ENCODE measurements around the gene CDKN2B. TPM values are rescaled to one million over a fixed set of nuclear protein-coding genes. Genes with fewer than 3 reads are reported as not detected.

Gene CDKN2B
- polyA plus RNA-seq, 1 of the 3 experiments (the other 2 are of a cell fraction), result 6.3 TPM

GRCh38 chr9:21970800-21971640 is 38.1 kb downstream of the CDKN2B start (continued):
- TF ChIP-seq NFIC (IDR thresholded peaks at IDR 0.05; ENCODE audit: borderline replicate concordance), result no peak

DNA sequence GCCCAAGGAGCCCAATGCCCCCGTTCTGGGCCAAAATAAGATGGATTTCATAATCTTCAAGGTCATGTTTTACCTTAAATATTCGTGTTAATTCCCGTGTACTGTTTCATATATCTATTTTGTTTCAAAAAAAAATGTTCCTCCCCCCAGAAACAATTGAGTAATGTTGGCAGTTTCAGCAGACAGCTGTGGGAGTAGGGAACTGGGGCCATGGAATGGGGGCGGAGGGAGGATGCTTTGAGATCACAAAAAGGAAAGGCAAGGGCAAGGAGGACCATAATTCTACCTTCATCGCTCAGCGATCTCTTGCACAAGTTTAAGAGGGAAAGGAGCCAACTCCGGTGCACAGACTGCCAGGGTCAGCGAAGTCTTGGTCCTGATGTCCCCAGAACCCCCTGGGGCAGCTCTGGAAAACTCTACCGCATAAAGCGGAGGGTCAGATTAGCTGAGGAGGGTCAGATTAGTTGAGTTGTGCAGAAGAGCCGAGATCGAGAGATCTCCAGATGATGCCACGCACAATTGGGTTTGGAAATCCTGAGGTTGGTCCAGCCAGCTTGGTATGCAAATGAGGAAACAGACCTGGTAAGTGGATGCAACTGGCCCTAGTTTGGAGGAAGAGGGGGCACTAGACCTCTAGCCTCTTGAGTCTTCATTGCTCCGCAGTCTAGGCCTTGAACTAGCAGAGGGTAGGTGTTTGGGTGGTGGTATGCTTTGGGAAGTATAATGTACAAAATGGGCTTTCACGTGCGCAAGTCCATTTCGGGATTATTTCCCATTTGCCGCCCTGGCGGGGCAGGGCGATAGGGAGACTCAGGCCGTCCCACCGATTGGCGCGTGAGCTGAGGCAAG is 38.9 kb downstream of the CDKN2B start:
- no peak for DNase-seq
- no peak overlapping the region for H3K9ac ChIP-seq
- H3K27me3 ChIP-seq (ENCODE audit: insufficient read depth), result peaks cover 73% of the 10 kb centered on the region
- TF ChIP-seq TAF1 (IDR thresholded peaks at IDR 0.05; ENCODE audit: borderline replicate concordance, low read depth, low read length), result no peak
- TF ChIP-seq TCF12 (IDR thresholded peaks at IDR 0.05), result no peak
- TF ChIP-seq CHD2 (IDR thresholded peaks at IDR 0.05; ENCODE audit: low read length, partially characterized antibody), result no peak
- no peak for TF ChIP-seq MXI1 (IDR thresholded peaks at IDR 0.05; ENCODE audit: low read depth, low read length)
- TF ChIP-seq CTCF (IDR thresholded peaks at IDR 0.05), result no peak
- TF ChIP-seq FOXJ3 (CRISPR knock-in tag; IDR thresholded peaks at IDR 0.05), result no peak
- TF ChIP-seq ELF1 (IDR thresholded peaks at IDR 0.05), result no peak
- no peak for TF ChIP-seq GATA2 (CRISPR knock-in tag; IDR thresholded peaks at IDR 0.05)
- TF ChIP-seq, protein P1, sequence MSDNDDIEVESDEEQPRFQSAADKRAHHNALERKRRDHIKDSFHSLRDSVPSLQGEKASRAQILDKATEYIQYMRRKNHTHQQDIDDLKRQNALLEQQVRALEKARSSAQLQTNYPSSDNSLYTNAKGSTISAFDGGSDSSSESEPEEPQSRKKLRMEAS (IDR thresholded peaks at IDR 0.05; ENCODE audit: low read depth), result no peak
- TF ChIP-seq RCOR1 (IDR thresholded peaks at IDR 0.05; ENCODE audit: low read length), result no peak
- no peak for TF ChIP-seq EZH2phosphoT487 (IDR thresholded peaks at IDR 0.05; ENCODE audit: borderline replicate concordance, low read depth)
- no peak for TF ChIP-seq REST (IDR thresholded peaks at IDR 0.05; ENCODE audit: low read depth, low read length)
- no peak overlapping the region for H3K27ac ChIP-seq (ENCODE audit: low read depth in 2 of 2, low read length in 1 of 2)
- no peaks in the 10 kb centered on the region for H3K36me3 ChIP-seq (replicated peaks in 1 of 2; ENCODE audit: control insufficient read depth in 1 of 2, insufficient read depth in 2 of 2, low read length in 1 of 2)
- H3F3A ChIP-seq (replicated peaks; ENCODE audit: insufficient read depth), result peaks cover 11% of the 10 kb centered on the region
- WGBS (ENCODE audit: low lambda C conversion rate), result 66% methylated on average over 19 of the region's 24 CpGs
- no peaks in the 10 kb centered on the region for H4K20me1 ChIP-seq (ENCODE audit: insufficient read depth)
- peaks cover 0 to 13% of the 10 kb centered on the region in 2 experiments; a peak in 1 of 4 replicates for H3K4me1 ChIP-seq (ENCODE audit: control insufficient read depth in 1 of 2, insufficient read depth in 2 of 2, low read depth in 1 of 2, low read length in 1 of 2)
- CTCF ChIA-PET, result interaction anchor here (0.7 to 2.3 kb wide), 5 partner anchors 11 to 157 kb away, joined by 3 to 8 read pairs (median 7); partner anchors contain the start of genes CDKN2A and CDKN2B
- no peaks in the 10 kb centered on the region for H3K79me2 ChIP-seq (ENCODE audit: insufficient read depth)
- H3K4me3 ChIP-seq (ENCODE audit: low read depth in 2 of 2, low read length in 1 of 2), result no peak overlapping the region
- no peak overlapping the region for H3K4me2 ChIP-seq
- H3K9me3 ChIP-seq, result no peaks in the 10 kb centered on the region
- no peak overlapping the region for H2AFZ ChIP-seq (ENCODE audit: low read depth)
- POLR2A ChIA-PET, result interaction anchor here (0.8 kb wide), 2 partner anchors 10 to 39 kb away, joined by 3 to 4 read pairs; partner anchors contain the start of gene CDKN2B
- H3K9me2 ChIP-seq, result no peaks in the 10 kb centered on the region

All from SK-N-SH (cell line).